Stomach smooth muscle (tissue), 2 donors: ENCODE data around the gene SLC27A2.
"Not testable (repeated sequence)": the region's sequence is repeated elsewhere in the genome, so short reads cannot be mapped to it uniquely, and the experiment has no call there.

Experiments
- H3K27ac ChIP-seq: one replicate; pipeline ENCODE4 v1.7.0; 2013; ENCODE audit warnings: mild to moderate bottlenecking, low read length, inconsistent platforms
- H3K27me3 ChIP-seq, 2 donors: one replicate each; pipeline ENCODE4 v1.7.0; 2013; ENCODE audit warnings: low read length in 2 of 2; ENCODE audit not compliant: insufficient read depth in 2 of 2, control insufficient read depth in 1 of 2
- H3K36me3 ChIP-seq, 2 donors: one replicate each; pipeline ENCODE4 v1.7.0; 2013; ENCODE audit warnings: low read length in 2 of 2; ENCODE audit not compliant: control insufficient read depth in 2 of 2, insufficient read depth in 2 of 2
- H3K4me1 ChIP-seq: one replicate; pipeline ENCODE4 v1.7.0; 2013; ENCODE audit warnings: low read length; ENCODE audit not compliant: control insufficient read depth, insufficient read depth
- H3K4me3 ChIP-seq, 2 donors: one replicate each; pipeline ENCODE4 v1.7.0; 2013; ENCODE audit warnings: low read length in 2 of 2
- H3K9ac ChIP-seq, 2 donors: one replicate each; pipeline ENCODE4 v1.7.0; 2013; ENCODE audit warnings: low read length in 2 of 2, mild to moderate bottlenecking in 1 of 2
- H3K9me3 ChIP-seq, 2 donors: one replicate each; pipeline ENCODE4 v1.7.0; 2013; ENCODE audit warnings: low read length in 2 of 2; ENCODE audit not compliant: control insufficient read depth in 2 of 2
- donor health status: healthy.
- donor health status: Pancreatic carcinoma.

Gene SLC27A2

DNA sequence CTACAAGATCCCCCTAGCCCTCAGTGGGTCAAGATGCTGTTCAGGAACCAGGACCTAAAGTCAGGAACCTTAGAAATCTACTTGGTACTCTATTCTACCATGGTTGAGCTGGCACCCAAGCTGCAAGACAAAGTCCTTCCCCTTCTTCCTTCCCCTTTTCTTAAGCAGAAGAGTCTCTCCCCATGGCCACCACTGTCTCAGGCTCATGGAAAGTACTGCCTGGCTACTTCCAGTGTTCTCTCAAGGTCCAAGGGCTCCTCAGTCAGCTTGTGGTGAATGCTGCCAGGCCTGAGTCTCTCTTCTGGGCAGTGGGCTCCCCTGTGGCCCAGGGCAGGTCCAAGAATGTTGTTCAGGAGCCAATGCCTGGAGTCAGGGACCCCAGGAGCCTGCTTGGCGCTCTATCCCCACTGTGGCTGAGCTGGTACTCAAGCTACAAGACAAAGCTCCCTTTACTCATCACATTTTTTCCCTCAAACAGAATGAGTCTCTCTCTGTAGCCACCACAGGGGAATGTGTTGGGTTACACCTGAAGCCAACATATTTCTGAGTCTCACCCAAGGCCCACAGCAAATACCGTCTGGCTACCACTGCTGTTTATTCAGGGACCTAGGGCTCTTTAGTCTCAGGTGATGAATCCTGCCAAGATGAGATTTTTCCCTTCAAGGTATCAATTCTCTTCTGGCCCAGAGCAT lies 18.1 kb upstream of the SLC27A2 start:
- H3K9me3 ChIP-seq: no peaks in the 10 kb centered on the region
- H3K27ac ChIP-seq: no peak overlapping the region
- H3K4me1 ChIP-seq: no peaks in the 10 kb centered on the region
- H3K27me3 ChIP-seq: peaks cover 0 to 7% of the 10 kb centered on the region in 2 donors
- no peak overlapping the region for H3K4me3 ChIP-seq
- H3K36me3 ChIP-seq: no peaks in the 10 kb centered on the region
- H3K9ac ChIP-seq: no peak overlapping the region

DNA sequence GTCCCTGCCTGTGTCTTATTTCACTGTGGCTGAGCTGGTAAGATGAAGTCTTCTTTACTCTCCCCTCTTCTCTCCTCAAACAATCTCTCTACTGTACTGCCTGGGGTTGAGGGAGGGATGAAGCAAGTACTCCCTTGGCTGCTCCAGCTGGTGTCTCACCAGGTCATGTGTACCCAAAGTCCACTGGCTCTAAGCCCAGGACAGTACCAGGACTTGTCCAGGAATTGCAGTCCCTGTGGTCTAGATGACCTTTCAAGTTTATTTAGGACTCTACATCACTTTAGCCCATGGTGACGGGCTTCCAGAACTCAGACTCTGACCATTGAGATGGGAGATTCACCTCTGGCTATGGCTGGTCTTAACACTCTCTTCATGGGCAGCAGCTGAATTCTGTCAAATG lies 17.5 kb upstream of the SLC27A2 start:
- Histone ChIP-seq H3K9me3 (no peaks in the 10 kb centered on the region), H3K9ac (no peak overlapping the region)

DNA sequence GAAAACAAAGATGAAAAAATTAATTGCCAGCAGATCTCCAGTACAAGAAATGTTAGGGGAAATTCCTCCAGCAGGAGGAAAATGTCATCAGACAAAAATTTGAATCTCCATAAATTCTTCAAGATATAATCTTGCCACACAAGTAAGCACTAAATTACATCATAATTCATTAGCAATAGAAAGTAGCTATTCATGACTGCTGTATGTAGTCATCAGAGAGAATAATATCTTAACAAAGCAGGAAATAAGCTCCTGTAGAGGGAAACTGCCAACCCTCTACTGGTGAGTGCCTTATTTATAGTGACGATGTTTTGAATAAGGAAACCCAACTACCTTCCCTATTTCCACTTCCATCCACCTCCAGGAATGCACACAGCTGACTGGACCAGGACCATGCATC lies 15.8 kb upstream of the SLC27A2 start:
- peaks cover 0 to 10% of the 10 kb centered on the region in 2 donors for H3K27me3 ChIP-seq
- H3K27ac ChIP-seq: no peak overlapping the region
- H3K9ac ChIP-seq: no peak overlapping the region
- no peak overlapping the region for H3K4me3 ChIP-seq
- H3K36me3 ChIP-seq: no peaks in the 10 kb centered on the region
- H3K4me1 ChIP-seq: no peaks in the 10 kb centered on the region
- no peaks in the 10 kb centered on the region for H3K9me3 ChIP-seq

More for the DNA sequence above, 17.5 kb upstream of the SLC27A2 start:
- no peaks in the 10 kb centered on the region for H3K4me1 ChIP-seq
- no peak overlapping the region for H3K27ac ChIP-seq
- no peak overlapping the region for H3K4me3 ChIP-seq
- H3K36me3 ChIP-seq: no peaks in the 10 kb centered on the region
- peaks cover 0 to 10% of the 10 kb centered on the region in 2 donors for H3K27me3 ChIP-seq

DNA sequence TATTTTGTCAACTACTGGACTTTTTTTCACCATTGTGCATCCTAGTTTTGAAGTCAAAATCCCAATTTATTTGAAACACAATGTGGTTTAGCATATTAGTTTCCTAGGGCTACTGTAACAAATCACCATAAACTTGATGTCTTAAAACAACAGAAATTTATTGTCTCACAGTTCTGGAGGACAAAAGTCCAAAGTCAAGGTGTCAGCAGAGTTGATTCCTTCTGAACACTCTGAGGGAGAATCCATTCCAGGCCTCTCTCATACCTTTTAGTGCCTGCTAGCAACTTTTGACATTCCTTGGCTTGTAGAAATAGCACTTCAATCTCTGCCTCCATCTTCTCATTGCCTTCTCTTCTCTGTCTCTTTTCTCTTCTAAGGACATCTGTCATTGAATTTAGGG lies 14.9 kb upstream of the SLC27A2 start:
- peaks cover 0 to 10% of the 10 kb centered on the region in 2 donors for H3K27me3 ChIP-seq
- H3K36me3 ChIP-seq: no peaks in the 10 kb centered on the region
- H3K9ac ChIP-seq: no peak overlapping the region
- H3K4me1 ChIP-seq: no peaks in the 10 kb centered on the region
- no peaks in the 10 kb centered on the region for H3K9me3 ChIP-seq
- no peak overlapping the region for H3K27ac ChIP-seq
- no peak overlapping the region for H3K4me3 ChIP-seq

DNA sequence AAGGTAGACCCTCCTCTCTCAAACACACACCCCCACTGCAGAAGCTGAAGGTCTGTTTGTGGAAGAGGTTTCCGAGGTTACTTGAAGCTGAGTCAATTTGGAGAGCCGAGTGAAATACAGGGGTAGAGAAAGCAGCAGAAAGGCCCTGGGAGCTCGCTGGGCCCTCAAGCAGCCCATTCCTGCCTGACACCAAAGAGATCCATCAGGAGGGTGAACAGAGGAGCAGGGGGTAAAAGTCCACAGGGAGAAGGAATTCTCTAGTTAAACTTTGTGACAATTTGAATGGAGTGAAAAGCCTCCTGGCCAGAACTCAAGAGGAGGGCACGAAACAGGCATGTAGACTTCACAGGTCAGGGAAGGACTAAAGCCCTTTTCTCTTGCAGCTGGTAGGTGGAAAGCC lies 13.6 kb upstream of the SLC27A2 start:
- no peaks in the 10 kb centered on the region for H3K9me3 ChIP-seq
- no peak overlapping the region for H3K27ac ChIP-seq
- no peaks in the 10 kb centered on the region for H3K4me1 ChIP-seq
- H3K27me3 ChIP-seq: peaks cover 0 to 10% of the 10 kb centered on the region in 2 donors
- H3K4me3 ChIP-seq: no peak overlapping the region
- no peaks in the 10 kb centered on the region for H3K36me3 ChIP-seq
- H3K9ac ChIP-seq: no peak overlapping the region

DNA sequence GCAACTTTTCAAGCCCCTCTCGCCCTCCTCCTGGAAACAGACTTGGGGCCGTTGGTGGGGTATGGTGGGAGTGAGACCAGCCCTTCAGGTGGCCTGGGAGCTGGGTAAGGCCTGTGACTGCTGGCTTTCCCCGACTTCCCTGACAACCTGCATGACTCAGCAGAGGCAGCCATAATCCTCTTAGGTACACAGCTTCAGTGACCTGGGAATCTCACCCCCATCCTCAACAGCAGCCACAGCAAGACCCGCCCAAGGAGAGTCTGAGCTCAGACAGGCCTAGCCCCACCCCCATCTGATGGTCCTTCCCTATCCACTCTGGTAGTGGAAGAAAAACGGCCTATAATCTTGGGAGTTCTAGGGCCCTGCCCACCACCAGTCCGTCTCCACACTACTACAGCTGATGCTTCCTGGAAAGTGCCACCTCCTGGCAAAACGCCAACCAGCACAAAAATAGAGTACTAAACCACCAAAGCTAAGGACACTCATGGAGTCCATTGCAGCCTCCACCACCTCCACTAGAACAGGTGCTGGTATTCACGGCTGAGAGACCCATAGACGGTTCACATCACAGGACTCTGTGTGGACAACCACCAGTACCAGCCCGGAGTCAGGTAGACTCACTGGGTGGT lies 13.1 kb upstream of the SLC27A2 start:
- H3K9me3 ChIP-seq: no peaks in the 10 kb centered on the region
- no peak overlapping the region for H3K27ac ChIP-seq
- H3K27me3 ChIP-seq: peaks cover 0 to 10% of the 10 kb centered on the region in 2 donors
- H3K36me3 ChIP-seq: no peaks in the 10 kb centered on the region
- H3K4me1 ChIP-seq: no peaks in the 10 kb centered on the region
- H3K4me3 ChIP-seq: no peak overlapping the region
- H3K9ac ChIP-seq: no peak overlapping the region

DNA sequence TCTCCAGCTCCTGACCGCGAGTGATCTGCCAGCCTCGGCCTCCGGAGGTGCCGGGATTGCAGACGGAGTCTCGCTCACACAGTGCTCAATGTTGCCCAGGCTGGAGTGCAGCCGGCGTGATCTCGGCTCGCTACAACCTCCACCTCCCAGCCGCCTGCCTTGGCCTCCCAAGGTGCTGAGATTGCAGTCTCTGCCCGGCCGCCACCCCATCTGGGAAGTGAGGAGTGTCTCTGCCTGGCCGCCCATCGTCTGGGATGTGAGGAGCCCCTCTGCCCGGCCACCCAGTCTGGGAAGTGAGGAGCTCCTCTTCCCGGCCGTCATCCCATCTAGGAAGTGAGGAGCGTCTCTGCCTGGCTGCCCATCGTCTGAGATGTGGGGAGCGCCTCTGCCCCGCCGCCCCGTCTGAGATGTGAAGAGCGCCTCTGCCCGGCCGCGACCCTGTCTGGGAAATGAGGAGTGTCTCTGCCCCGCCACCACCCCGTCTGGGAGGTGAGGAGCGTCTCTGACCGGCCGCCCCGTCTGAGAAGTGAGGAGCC lies 9.6 kb upstream of the SLC27A2 start:
- H3K36me3 ChIP-seq, H3K27me3 ChIP-seq, H3K4me1 ChIP-seq, H3K9me3 ChIP-seq, H3K9ac ChIP-seq, H3K4me3 ChIP-seq, H3K27ac ChIP-seq: not testable (repeated sequence)

DNA sequence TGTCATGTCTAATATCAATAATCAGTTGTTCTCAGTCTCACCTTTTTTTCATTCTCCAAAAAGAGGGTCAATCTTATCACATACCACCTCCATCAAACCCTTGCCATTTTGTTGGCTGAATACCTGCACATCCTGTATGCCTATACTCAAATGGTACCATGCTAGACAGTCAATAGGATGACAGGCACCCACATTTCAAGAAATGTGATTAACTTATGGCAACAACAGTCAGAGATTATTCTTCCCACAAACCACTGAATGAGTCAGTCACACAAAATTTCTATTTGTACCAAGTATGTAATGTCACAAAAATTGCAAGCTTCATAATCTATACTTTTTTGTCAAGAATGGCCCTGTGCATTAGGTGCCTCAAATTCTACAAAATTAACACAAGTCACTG lies 5.1 kb upstream of the SLC27A2 start:
- no peaks in the 10 kb centered on the region for H3K9me3 ChIP-seq
- no peak overlapping the region for H3K27ac ChIP-seq
- no peak overlapping the region for H3K9ac ChIP-seq
- peaks cover under 1% of the 10 kb centered on the region for H3K4me1 ChIP-seq
- H3K27me3 ChIP-seq: peaks cover 2 to 13% of the 10 kb centered on the region in 2 donors
- H3K4me3 ChIP-seq: no peak overlapping the region
- H3K36me3 ChIP-seq: no peaks in the 10 kb centered on the region

DNA sequence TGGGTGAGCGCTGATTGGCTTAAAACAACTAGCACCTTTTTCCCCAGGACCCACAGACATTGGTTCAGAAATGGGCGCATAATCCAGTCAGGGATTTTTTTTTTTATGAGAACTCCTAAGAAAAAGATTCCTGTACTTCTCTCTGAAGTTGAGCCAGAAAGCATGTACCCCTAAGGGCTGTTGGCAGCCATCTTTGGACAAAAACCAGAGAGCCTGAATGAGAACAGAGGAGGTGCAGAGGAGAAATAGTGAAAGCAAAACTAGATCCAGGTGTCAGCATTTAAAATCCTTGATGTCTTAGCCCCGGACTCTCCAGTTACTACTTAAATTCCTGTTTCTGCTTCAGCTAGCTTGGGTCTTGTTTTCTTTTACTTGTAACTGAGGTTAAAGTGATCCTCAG lies 1.9 kb upstream of the SLC27A2 start:
- peaks cover 17 to 31% of the 10 kb centered on the region in 2 donors for H3K27me3 ChIP-seq
- H3K27ac ChIP-seq: no peak overlapping the region
- no peak overlapping the region for H3K9ac ChIP-seq
- H3K9me3 ChIP-seq: no peaks in the 10 kb centered on the region
- H3K4me1 ChIP-seq: peaks cover 9% of the 10 kb centered on the region
- no peaks in the 10 kb centered on the region for H3K36me3 ChIP-seq
- H3K4me3 ChIP-seq: no peak overlapping the region

DNA sequence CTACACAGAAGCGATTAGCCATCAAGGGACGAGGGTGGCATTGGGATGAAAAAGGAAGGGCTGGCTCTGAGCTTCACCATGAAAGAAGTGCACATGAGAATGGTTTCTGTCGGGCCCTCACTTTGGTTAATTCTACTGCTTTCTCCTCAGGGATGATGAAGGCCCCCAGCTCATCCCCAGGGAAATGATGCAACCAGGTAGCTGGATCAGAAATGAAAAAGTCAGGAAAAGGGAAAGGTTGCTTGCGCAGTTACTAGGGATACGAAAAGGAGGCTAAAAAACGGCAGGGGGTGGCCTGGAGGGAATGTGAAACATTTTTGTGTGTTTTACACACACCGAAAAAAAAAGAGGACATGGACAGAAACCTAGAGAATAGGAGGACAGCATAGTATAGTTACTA lies 1.4 kb upstream of the SLC27A2 start:
- Histone ChIP-seq H3K4me1 (peaks cover 9% of the 10 kb centered on the region), H3K9me3 (no peaks in the 10 kb centered on the region), H3K9ac (no peak overlapping the region), H3K27ac (no peak overlapping the region), H3K36me3 (no peaks in the 10 kb centered on the region), H3K4me3 (no peak overlapping the region), H3K27me3 (peaks cover 17 to 31% of the 10 kb centered on the region in 2 donors)
